Upper lobe of left lung (tissue), 4 donors: ENCODE data around the gene ARHGAP31.

Source experiments
- EP300 ChIP-seq, 4 donors: sonication (generic); formaldehyde crosslinking; IDR thresholded peaks; one replicate each; pipeline ENCODE4 v1.5.1; 2017; ENCODE audit warnings: antibody characterized with exemption in 4 of 4, control low read depth in 2 of 4
- POLR2A ChIP-seq, 4 donors: fragments of 450-650 bp; IDR thresholded peaks; one replicate each; pipeline ENCODE4 v1.5.1; 2016 to 2017; ENCODE audit warnings: antibody characterized with exemption in 4 of 4, mild to moderate bottlenecking in 2 of 4
- POLR2AphosphoS5 ChIP-seq, 2 donors: sonication (generic); formaldehyde crosslinking; IDR thresholded peaks; one replicate each; pipeline ENCODE4 v1.5.1; 2017; ENCODE audit warnings: antibody characterized with exemption in 2 of 2
- TF ChIP-seq, protein P1 (sequence below), 6 experiments: fragments of 450-650 bp in 4 of 6; fragments of 200-600 bp in 2 of 6; sonication (generic) in 2 of 6; IDR thresholded peaks; one replicate each; pipeline ENCODE4 v1.5.1; 2016 to 2019; ENCODE audit warnings: antibody characterized with exemption in 6 of 6

DNA sequence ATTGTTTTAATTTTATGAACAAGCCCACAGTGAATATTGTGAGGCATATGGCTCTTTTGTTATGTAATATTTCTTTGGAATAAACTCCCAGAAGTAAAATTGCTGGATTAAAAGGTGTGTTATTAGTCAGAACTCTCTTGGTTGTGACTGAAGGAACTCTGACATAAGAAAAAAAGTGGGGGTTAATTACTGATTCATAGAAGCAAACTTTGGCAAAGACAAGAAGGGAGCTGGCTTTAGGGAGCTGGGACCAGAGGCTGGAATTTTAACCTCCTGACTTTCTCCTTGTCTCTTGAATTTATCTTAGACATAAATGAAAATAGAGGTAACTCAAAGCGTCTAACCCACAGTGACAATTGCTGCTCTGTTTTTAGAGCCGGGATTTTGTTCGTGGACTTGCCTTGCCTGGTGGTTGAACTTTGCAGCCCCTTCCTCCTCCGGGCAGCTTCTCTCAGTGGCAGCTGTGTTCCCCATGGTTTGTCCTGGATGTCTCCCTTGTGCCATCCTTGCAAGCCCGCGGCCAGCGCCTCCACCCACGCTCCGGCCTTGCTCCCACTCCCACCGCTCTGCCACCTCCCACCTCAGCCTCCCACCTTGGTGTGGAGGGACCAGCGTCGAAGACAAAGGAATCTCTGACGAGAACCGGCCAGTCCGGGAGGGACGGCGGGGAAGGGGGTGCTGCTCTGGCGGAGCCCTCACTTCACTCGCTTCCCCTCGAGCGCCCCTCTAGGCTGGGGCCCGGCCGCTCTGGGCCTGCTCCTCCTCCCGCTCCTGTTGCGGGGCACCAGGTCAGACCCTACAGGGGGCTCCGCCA is 28.0 kb downstream of the ARHGAP31 start:
- TF ChIP-seq, protein P1, sequence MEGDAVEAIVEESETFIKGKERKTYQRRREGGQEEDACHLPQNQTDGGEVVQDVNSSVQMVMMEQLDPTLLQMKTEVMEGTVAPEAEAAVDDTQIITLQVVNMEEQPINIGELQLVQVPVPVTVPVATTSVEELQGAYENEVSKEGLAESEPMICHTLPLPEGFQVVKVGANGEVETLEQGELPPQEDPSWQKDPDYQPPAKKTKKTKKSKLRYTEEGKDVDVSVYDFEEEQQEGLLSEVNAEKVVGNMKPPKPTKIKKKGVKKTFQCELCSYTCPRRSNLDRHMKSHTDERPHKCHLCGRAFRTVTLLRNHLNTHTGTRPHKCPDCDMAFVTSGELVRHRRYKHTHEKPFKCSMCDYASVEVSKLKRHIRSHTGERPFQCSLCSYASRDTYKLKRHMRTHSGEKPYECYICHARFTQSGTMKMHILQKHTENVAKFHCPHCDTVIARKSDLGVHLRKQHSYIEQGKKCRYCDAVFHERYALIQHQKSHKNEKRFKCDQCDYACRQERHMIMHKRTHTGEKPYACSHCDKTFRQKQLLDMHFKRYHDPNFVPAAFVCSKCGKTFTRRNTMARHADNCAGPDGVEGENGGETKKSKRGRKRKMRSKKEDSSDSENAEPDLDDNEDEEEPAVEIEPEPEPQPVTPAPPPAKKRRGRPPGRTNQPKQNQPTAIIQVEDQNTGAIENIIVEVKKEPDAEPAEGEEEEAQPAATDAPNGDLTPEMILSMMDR (IDR thresholded peaks at IDR 0.05), result no peak
- TF ChIP-seq POLR2AphosphoS5 (IDR thresholded peaks at IDR 0.05) (no peak), EP300 (IDR thresholded peaks at IDR 0.05) (no peak), POLR2A (IDR thresholded peaks at IDR 0.05) (no peak)
